GM15510 (cell line): ENCODE measurements around the gene CFAP46.

Experiments
- POLR2A ChIP-seq: IDR thresholded peaks from 3 replicates; pipeline ENCODE4 v1.6.1; 2011; ENCODE audit warnings: borderline replicate concordance; ENCODE audit not compliant: insufficient read length; ENCODE audit errors: extremely low read depth

CFAP46 gene

GRCh38 chr10:132943791-132944404, 1.5 kb upstream of the CFAP46 start:
- no peak for TF ChIP-seq POLR2A

GRCh38 chr10:132943058-132943790, 854 bp upstream of the CFAP46 start:
- TF ChIP-seq POLR2A = no peak

- TF ChIP-seq POLR2A = no peak
These were observed 724 bp downstream of the CFAP46 start for GRCh38 chr10:132941640-132942051.

GRCh38 chr10:132940791-132941465, 1.4 kb downstream of the CFAP46 start:
- no peak for TF ChIP-seq POLR2A

- no peak for TF ChIP-seq POLR2A
These were observed 2.2 kb downstream of the CFAP46 start for GRCh38 chr10:132939957-132940790.

GRCh38 chr10:132939378-132939955, 2.9 kb downstream of the CFAP46 start:
- no peak for TF ChIP-seq POLR2A

- TF ChIP-seq POLR2A = no peak
These were observed 3.7 kb downstream of the CFAP46 start for GRCh38 chr10:132938472-132939339.

- no peak for TF ChIP-seq POLR2A
These were observed 4.5 kb downstream of the CFAP46 start for GRCh38 chr10:132937861-132938260.

- TF ChIP-seq POLR2A = no peak
These were observed 7.4 kb downstream of the CFAP46 start for GRCh38 chr10:132934953-132935352.

GRCh38 chr10:132933308-132934042, 8.9 kb downstream of the CFAP46 start:
- no peak for TF ChIP-seq POLR2A

- no peak for TF ChIP-seq POLR2A
These were observed 9.7 kb downstream of the CFAP46 start for GRCh38 chr10:132932461-132933307.

- no peak for TF ChIP-seq POLR2A
These were observed 12.3 kb downstream of the CFAP46 start for GRCh38 chr10:132929953-132930548.

GRCh38 chr10:132929480-132929879, 12.9 kb downstream of the CFAP46 start:
- no peak for TF ChIP-seq POLR2A
